Stimulated activated CD8-positive, alpha-beta memory T cell treated with anti-CD3 and anti-CD28 coated beads, Interleukin-12 subunit alpha, Interleukin-12 subunit beta, amount 100 ng/mL, for 24 hours (primary cell): ENCODE results near the gene CYTL1.
"Not testable (repeated sequence)": the region's sequence is repeated elsewhere in the genome, so short reads cannot be mapped to it uniquely, and the experiment has no call there.

Source experiments
- DNase-seq: peaks from one replicate; pipeline ENCODE4 v3.0.0-alpha.2; 2020; ENCODE audit errors: extremely low read depth

The CYTL1 gene

DNA sequence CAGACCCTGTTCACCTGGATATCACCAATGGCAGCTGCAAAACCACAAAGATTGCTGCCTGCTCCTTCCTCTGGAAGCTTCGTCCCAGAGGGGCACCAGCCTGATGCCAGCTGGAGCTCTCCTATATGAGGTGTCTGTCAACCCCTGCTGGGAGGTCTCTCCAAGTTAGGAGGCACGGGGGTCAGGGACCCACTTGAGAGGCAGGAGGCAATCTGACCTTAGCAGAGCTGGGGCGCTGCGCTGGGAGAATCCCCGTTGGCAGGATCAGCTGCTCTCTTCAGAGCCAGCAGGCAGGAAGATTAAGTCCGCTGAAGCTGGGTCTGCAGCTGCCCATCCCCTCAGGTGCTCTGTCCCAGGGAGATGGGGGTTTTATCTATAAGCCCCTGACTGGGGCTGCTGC lies 17.6 kb downstream of the CYTL1 start:
- DNase-seq = not testable (repeated sequence)

DNA sequence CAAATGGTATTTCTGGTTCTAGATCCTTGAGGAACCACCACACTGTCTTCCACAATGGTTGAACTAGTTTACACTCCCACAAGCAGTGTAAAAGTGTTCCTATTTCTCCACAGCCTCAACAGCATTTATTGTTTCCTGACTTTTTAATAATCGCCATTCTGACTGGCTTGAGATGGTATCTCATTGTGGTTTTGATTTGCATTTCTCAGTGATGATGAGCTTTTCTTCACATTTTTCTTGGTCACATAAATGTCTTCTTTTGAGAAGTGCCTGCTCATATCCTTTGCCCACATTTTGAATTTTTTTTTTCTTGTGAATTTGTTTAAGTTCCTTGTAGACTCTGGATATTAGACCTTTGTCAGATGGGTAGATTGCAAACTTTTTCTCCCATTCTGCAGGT lies 22.3 kb downstream of the CYTL1 start:
- DNase-seq = not testable (repeated sequence)

DNA sequence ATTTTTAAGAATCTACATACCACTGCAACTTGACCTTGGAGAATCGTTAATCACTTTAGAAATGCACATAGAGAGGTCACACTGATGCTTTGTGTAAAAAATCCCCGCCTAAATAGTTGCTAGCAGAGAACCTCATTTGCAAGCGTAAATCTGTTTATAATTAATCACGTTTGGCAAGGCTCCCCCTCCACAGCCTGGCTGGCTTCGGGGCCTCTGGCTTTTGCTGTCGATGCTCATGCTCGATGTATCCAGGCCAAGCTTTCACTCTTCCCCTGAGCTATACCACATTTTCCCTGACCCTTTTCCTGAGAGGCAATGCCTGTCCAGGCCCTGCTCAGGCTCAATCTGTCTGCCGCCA lies 23.4 kb downstream of the CYTL1 start:
- DNase-seq = no peak

DNA sequence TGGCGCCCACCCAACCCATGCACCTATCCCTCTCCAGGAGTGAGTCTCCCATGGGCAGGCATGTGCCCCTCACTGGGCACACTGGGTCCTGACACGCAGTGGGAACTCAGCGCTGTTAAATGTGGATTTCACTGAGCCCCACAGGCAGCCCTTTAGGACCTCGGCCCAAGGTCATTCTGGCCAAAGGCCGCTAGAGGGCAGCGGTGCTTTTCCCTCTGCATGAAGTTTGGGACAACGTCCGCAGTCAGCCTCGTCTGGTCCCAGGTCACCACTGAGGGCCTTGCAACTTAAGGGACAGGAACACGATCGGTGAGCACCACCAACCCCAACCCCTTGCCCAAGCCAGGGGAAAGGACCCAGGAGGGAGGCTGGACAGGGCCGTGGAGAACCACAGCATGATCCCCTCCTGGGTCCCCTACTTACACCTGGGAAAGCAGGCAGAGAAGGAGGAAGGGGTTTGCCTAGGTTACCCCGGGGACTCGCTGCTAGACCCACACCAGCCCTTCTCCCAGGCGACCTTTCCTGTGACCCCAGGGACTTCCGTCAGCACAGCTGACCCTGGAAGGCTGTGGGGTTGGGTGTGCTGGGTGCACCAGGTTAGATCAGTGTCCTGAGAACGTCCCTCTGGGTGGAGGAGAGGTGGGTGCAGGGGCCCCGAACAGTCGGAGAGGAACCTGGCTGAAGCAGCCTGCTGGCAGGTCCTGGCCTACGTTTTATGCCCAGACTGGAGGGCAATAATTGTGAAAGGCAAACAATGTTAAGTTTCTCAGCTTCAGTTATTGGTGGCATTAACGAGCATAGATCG lies 24.0 kb downstream of the CYTL1 start:
- no peak for DNase-seq

DNA sequence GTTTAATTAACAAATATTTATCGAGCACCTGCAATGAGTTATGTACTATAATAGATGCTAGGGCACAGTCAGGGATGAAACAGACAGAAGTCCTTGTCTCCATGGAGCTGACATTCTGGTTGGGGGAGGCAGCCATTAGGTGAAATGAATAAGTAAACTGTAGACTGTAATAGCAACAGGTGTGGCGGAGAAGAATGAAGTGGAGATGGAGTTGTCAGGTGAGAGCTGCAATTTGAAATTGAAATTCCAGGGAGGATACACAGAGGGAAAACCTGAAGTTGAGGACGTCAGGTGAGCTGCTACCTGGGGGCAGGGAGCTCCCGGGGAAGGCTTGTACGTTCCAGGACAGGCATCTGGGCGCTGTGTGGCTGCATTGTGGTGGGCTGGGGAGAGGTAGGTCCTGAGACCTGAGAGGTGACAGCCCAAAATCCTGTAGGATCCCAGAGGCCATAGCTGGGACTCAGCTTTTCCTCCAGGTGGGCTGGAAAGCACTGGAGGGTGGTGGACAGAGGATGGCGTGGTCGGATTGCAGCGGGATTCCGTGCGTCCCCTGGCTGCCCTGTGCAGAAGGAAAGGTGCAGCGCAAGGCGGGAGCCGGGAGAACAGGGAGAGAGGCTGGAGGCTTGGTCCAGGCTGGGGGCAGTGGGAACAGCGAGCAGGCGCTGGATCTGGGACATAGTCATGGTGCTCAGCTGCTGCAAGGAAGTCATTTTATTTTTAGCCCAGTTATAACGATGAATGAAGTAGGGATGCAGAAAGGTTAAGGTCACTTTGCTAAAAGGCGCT lies 24.8 kb downstream of the CYTL1 start:
- no peak for DNase-seq

DNA sequence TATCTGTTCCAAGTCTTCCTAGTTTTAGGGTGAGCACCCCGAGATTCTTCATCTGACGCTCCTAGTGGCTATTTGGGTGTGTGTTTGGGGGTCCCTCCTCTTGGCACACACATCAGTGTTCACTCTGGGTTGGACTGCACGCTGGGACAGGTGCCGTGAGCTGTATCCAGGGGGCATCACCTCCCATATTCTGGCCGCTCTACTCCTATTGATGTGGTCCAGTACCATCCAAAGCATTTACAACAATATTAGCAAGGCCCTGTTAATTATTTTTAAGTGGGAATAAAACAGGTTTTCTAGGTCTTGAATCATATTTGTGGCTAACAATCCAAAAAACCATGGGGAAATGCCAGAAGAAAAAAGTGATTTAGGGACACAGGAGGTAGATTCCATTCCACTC lies 26.4 kb downstream of the CYTL1 start:
- no peak for DNase-seq

DNA sequence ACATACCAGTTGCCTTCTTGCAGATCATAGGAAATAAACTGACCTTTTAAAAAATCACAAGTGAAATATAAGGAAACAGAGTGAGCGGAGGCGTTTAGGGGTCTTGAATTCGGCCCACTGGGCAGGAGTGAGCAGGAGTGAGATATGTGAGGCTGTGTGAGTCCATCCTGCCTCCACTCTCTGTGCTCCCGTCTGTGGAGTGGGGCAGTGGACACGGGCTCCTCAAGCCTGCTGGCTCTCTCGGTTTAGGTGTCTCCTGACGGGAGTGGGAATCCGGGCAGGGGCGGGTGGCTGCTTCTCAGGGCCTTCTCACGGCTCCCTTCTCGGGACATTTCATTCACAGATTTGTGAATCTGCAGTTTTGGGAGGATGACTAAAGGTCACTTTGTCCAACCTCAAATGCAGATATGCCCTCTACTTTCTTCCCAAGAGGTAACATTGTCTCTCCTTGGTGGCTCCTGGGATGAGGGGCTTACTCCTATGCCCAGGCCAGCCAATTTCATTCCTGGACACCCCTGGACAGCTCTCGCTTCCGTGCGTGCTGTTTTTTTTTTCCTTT lies 27.6 kb downstream of the CYTL1 start:
- DNase-seq = no peak

DNA sequence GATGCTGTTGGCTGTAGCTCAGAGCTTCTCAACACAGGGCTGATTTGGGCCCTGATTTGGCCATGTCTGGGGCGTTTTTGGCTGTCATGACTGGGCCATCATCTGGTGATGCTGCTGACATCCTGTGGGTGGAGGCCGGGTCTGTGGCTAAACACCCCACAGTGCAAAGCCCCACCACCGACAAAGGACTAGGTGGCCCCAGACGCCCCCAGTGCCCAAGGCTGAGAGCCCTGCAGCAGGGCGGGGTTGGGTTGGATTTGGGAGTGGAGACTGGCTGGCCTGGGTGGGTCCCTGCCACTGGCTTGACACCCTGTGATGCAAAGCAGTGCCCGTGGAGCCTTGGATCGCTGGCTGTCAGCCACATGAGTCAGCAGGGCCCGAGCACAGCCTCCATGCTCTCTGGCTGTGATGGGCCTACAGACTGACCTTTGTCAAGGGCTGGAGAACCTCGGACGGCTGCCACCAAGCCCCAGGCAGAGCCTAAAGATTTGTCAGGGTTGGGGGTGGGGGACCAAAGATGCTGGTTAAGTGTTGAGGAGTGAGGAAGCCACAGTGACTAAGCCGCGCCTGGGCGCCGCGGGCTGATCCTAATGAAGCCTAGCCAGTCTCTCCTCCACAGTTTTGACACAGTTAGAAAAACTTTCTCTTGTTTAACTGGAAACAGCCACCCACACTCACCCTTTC lies 28.3 kb downstream of the CYTL1 start:
- no peak for DNase-seq

DNA sequence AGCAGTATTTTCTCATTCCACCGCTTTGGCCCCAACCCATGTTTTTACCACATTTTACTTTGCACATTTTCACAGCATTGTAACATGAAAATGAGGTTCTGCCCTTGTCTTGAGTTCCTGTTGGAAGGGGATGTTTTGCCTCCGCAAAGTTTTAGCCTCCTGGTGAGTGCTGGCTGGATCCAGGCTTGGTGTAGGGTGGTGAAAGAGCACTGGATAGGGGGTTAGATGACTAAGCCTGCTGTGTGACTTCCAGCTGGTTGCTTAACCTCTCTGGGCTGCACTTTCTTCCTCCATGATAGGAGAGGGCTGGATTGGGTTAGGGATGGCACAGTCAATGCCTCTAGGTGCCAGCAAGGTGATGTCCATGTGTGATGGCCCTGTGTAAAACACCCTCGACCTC lies 28.9 kb downstream of the CYTL1 start:
- no peak for DNase-seq

DNA sequence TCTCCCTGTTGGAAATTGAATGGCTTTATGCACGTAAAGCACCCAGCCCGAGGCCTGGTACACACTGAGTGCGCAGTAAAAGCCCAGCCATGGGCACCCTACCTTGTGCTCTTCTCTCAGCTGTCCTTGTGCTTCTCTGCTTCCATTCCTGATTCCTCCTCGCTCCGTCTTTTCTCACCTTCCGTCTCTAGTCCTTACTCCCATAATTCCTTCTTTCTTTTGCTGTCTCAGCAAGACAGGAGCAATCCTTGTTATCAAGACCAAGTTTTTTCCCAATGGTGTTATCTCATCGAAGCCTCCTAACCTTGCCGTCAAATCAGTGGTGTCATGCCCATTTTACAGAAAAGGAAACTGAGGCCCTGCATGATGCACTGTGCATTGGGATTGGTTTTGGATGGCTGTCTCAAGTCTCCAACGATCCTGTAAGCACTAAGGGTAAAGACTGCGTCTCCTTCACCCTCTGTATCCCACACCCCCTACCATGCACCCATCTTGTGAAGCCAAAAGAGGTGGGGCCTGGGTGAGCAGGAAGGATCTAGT lies 30.1 kb downstream of the CYTL1 start:
- DNase-seq = no peak

DNA sequence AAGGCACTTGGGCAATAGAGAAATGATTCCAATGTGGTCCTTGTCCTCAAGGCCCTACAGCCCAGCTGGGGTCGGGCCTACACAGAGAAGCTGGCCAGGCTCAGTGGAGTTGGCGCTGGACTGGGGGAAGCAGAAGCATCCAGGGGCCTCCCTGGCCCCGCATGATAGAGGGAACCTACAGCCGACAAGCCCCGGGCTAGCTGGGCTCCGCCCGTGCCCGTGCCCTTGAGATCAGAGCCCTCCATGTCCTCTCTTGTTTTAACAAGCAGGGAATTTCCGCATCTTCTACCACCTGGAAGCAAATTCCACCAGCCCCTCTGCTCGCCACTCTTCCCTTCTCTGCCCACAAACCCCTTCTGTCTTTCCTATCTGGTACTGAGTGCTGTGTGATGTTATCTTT lies 31.6 kb downstream of the CYTL1 start:
- no peak for DNase-seq

DNA sequence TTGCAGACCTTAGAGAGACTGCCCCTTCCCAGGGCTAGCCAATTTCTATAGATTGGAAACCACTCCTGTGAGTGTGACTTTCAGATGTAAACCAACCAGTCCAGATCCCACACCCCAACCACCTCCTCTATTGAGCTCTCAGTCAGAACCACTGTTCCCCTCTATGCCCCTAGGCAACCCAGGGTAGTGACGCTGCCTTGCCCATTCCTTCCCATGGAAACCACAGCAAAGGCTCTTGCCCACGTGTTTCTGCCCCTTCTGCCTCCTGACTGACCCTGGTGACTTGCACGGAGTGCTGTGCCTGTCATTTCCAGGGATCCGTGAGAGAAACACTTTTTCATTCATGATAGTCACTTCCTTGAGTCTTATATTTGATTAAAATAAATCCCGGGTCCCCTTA lies 32.4 kb downstream of the CYTL1 start:
- DNase-seq = no peak

DNA sequence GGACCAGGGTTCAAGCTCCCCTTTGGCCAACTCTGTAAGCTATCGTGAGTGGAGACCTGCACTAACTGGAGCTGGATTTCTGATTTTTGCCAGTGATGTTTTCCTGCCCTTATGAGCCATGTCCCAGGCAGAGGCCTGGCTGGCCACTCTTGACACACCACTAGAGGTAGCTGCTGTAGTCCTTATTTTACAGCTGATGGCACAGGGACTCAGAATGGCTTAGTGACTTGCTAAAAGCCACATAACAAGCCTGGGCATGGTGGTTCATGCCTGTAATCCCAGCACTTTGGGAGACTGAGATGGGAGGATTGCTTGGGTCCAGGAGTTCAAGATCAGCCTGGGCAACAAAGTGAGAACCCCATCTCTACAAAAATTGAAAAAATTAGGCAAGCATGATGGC lies 33.4 kb downstream of the CYTL1 start:
- DNase-seq = no peak

DNA sequence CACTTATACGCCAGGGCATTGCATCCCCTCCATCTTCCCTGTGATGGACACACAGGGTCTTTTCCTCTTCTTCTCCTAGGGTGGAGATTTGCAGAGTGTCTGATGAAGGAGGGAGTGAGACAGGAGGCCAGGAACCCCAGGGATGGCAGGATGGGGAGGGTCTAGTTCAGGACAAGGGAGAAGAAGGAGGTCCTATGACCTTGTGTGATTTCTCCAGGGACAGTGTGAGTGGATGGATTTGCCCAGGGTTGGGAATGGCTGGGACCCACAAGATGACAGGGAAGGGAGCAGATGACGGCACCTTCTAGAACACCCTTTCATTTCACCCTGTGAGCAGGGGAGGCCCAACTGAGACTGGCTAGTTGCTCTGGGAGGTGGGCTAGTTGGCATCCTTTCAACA lies 34.2 kb downstream of the CYTL1 start:
- no peak for DNase-seq

DNA sequence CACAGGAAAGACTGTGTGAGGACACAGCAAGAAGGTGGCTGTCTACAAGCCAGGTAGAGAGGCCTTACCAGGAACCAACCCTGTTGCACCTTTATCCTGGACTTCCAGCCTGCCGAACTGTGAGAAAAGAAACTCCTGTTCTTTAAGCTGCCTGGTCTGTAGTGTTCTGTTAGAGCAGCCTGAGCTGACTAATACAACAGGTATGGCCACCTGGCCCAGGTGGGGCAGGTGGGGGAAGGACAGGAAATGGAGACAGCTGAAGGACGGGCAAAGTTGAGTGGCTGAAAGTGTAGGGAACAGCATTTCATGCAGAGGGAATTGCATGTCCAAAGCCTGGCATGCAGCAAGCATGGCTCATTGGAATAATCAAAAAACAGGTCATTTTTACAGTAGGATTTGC lies 35.1 kb downstream of the CYTL1 start:
- DNase-seq = no peak

DNA sequence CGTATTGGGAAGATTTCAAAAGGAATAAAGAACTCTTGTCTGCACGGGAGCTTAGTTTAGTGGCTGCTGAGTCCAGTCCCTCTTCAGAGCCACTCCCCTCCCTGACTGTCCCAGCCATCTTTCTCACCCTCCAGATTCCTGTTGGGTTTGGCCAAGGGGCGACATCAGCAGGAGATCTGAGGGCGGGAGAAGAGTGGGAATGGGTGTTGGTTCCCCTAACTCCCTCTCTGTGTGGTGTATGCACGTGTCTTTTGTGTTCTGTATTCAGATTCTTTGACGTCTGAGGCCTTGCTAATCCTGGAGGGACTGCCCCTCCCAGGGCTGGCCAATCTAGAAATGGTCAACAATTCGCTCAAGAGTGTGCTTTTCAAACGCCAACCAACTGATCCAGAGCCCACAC lies 37.4 kb downstream of the CYTL1 start:
- DNase-seq = no peak

DNA sequence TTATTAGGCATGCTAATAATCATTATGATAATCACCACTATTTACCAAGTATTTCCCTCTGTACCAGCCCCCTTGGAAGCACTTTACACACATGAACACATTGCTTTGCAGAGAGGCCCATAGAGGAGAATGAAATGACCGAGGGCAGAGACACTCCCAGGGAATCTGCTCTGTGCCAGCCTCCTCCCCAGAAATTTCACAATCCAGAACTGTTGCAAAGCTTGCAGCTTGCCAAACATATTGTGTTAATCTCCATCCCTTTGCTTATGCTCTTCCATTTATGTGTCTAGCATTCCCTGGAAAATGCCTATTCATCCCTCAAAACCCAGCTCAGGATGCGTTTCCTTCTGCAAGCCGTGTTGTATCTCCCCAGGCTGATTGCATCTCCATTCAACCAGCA lies 37.8 kb downstream of the CYTL1 start:
- no peak for DNase-seq

DNA sequence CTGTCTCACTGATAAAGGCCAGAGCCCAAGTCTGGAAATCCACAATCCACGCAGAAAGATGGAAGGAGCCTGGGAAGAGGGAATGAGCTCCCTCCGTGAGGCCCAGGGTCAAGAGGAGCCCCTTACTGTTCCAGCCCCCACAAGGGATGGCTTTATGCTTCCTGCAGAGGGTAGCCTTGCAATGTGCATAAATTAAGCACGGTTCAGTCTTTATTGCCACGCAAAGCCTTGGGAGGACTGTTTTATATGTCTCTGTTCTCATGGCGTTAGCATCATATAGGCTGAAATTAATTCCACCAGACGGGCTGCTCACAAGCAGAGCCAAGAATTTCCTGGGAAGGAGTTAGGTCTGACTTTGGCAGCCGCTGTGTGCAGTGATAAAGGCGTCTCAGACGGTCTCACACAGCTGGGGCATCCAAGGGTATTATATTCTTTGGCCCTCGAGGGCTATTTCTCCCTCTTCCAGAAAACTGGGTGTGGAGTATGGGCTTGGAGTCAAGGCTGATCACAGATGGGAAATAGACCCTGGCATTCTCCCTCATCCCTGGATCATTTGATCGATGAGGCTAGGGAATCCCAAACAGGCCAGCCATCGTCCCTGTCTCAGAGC lies 38.5 kb downstream of the CYTL1 start:
- no peak for DNase-seq

DNA sequence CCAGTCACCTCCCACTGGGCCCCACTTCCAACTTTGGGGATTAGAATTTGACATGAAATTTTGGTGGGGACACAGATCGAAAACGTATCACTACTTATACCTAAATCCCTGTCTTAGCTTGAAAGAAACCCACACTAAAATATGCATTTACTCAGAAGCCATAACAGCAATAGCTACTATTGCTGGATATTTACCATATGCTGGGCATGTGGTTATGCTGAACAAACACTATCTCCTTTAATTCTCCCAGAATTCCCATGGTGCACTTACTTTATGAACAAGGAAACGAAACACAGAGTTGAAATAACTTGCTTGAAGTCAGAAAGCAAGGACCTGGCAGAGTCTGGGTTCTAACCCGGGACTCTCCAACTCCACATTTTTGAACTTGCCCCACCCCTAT lies 39.3 kb downstream of the CYTL1 start:
- DNase-seq = no peak

DNA sequence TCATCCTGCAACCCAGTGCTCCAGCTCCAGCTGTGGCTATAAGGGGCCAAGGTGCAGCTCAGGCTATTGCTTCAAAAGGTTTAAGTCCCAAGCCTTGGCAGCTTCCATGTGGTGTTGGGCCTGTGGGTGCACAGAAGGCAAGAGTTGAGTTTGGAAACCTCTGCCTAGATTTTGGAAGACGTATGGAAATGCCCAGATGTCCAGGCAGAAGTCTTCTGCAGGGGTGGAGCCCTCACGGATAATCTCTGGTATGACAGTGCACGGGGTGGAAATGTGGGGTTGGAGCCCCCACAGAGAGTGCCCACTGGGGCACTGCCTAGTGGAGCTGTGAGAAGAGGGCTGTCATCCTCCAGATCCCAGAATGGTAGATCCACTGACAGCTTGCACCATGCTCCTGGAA lies 44.5 kb downstream of the CYTL1 start:
- DNase-seq = no peak

DNA sequence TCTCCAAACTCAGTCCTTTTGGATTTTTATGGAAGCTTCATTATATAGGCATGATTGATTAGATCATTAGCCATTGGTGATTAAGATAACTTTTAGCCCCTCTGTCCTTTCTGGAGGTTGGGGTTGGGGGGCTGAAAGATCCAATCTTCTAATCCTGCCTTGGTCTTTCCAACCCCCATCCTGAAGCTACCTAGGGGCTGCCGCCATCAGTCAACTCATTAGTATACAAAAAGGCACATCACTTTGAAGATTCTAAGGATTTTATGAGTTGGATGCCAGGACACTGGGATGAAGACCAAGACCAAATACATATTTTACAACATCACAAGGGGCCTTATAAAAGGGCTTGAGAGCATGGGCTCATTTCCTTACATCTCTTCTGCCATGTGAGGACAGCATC lies 47.5 kb downstream of the CYTL1 start:
- no peak for DNase-seq

DNA sequence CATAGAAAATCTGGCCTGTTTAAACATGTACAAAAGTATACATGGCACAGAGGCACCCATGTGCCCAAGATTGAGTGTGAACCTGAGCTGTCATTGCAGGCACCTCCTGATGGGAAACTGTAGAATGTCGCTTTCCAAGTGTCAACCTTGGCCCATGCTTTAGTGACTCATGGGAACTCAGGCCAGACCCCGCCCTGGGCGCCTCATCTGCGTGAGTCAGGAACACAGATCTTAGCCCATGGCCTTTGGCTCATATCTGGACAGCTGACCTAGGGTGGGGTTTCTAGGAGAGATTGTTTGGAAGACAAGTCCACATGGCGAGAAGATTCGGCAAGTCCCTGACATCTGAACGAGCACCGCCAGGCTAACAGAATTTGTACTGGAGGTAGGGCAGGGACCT lies 50.0 kb downstream of the CYTL1 start:
- DNase-seq = no peak
